Hepatocyte (in vitro differentiated cells): Measurements from ENCODE around the gene ATP5F1B. TPM values are rescaled to one million over a fixed set of nuclear protein-coding genes. Genes with fewer than 3 reads are reported as not detected.

Experiments used
- DNase-seq: peaks from one replicate; pipeline ENCODE4 v3.0.0-alpha.2; 2016; ENCODE audit warnings: low spot score
- H2AFZ ChIP-seq: fragments of 200-600 bp; sonication (generic); 2 replicates; pipeline ENCODE4 v1.6.0; 2016; ENCODE audit warnings: antibody characterized with exemption, mild to moderate bottlenecking
- H3K27ac ChIP-seq: fragments of 200-600 bp; sonication (generic); 2 replicates; pipeline ENCODE4 v1.5.1; 2016; ENCODE audit warnings: mild to moderate bottlenecking
- H3K27me3 ChIP-seq: fragments of 200-600 bp; sonication (generic); 2 replicates; pipeline ENCODE4 v1.6.1; 2016
- H3K36me3 ChIP-seq: fragments of 200-600 bp; sonication (generic); replicated peaks from 2 replicates; pipeline ENCODE4 v1.5.1; 2016; ENCODE audit warnings: low read depth; ENCODE audit not compliant: insufficient read depth
- H3K4me1 ChIP-seq: fragments of 200-600 bp; sonication (generic); 2 replicates; pipeline ENCODE4 v1.5.1; 2016; ENCODE audit warnings: mild to moderate bottlenecking, moderate library complexity; ENCODE audit not compliant: insufficient read depth
- H3K4me2 ChIP-seq: fragments of 200-600 bp; sonication (generic); 2 replicates; pipeline ENCODE4 v1.6.0; 2016
- H3K4me3 ChIP-seq: fragments of 200-600 bp; sonication (generic); 2 replicates; pipeline ENCODE4 v1.5.1; 2016; ENCODE audit warnings: mild to moderate bottlenecking
- H3K79me2 ChIP-seq: fragments of 200-600 bp; sonication (generic); 2 replicates; pipeline ENCODE4 v1.6.0; 2017; ENCODE audit warnings: mild to moderate bottlenecking
- H3K9me2 ChIP-seq: fragments of 200-600 bp; sonication (generic); replicated peaks from 2 replicates; pipeline ENCODE4 v1.6.0; 2017; ENCODE audit warnings: mild to moderate bottlenecking; ENCODE audit not compliant: insufficient read depth
- H3K9me3 ChIP-seq: fragments of 200-600 bp; sonication (generic); 2 replicates; pipeline ENCODE4 v1.5.1; 2016; ENCODE audit warnings: low read depth, mild to moderate bottlenecking
- H4K20me1 ChIP-seq: fragments of 200-600 bp; sonication (generic); 2 replicates; pipeline ENCODE4 v1.6.0; 2016; ENCODE audit warnings: mild to moderate bottlenecking; ENCODE audit not compliant: insufficient read depth, poor library complexity, severe bottlenecking
- EZH2 ChIP-seq: fragments of 200-600 bp; sonication (generic); IDR thresholded peaks from 2 replicates; pipeline ENCODE4 v1.6.1; 2016; ENCODE audit warnings: antibody characterized with exemption, mild to moderate bottlenecking, borderline replicate concordance
- EZH2phosphoT487 ChIP-seq: fragments of 200-600 bp; sonication (generic); IDR thresholded peaks from one replicate; pipeline ENCODE4 v1.6.1; 2018; ENCODE audit warnings: antibody characterized with exemption, mild to moderate bottlenecking, low read depth, moderate library complexity; ENCODE audit not compliant: unreplicated experiment, severe bottlenecking
- WGBS: methylation state at CpG from one replicate; pipeline ENCODE4 v1.1.6; 2016; ENCODE audit warnings: low lambda C conversion rate; ENCODE audit errors: missing lambda C conversion rate; 5-methylcytosine and 5-hydroxymethylcytosine counted together
- polyA plus RNA-seq: library from polyadenylated mRNA; unstranded; fragments of >200 nt; fragmentation: Nextera tagmentation; extraction: Ambion mirVana; gene quantifications from 2 replicates; pipeline ENCODE4 v1.2.1, GENCODE V29; 2016
- total RNA-seq: library from RNA; depleted of rRNA; stranded (reverse); fragments of >200 nt; gene quantifications from 2 replicates; pipeline ENCODE4 v1.2.3, GENCODE V29; 2014
- TF ChIP-seq, protein P1 (sequence below): fragments of 200-600 bp; sonication (generic); IDR thresholded peaks from 2 replicates; pipeline ENCODE4 v1.5.1; 2016; ENCODE audit warnings: antibody characterized with exemption, mild to moderate bottlenecking; ENCODE audit not compliant: poor library complexity

Gene ATP5F1B
- total and polyA plus RNA-seq, 2 experiments from 2014 or later, result 478 to 950 TPM

DNA sequence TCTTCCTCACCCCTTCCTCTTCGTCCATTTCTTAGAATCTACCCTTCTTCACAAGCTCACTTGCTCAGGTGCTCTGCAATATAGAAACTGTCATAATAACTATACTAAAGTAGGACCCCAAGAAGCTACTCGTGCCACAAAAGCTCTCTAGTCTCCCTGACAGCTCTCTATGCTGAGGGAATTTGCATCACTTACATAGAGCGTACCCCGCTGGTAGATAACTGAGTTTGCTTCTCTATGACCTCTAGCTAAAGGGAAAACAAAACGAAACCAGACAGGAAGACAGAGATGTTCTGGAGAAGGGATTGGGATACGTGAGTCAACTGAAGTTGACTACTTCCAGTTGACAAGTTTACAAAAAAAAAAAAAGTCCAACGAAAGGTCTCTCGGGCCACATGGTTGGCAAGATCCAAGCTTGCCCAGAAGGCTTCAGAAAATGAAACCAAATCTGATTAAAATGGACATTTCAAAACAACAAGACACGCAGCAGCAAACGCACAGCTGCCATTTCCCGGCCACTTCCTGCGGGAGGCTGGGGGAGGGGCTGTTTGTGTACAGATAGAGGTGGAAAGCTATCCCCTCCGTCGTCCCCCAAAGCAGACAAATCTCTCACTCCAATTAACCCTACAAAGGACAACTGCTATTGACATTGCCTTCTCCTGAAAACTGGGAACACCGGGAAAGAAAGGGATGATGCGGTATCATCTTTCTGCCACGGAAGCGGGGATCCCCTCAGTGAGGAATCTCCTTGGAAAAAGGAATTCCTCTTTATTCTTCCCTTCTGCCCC, 16.9 kb downstream of the ATP5F1B start:
- Histone ChIP-seq H3K4me1 (peaks cover 24% of the 10 kb centered on the region), H3K27ac (peak overlapping the region; percentile 95), H3K27me3 (no peaks in the 10 kb centered on the region), H4K20me1 (peaks cover 55% of the 10 kb centered on the region), H3K79me2 (peaks cover 95% of the 10 kb centered on the region), H3K9me3 (no peaks in the 10 kb centered on the region), H3K4me3 (peak overlapping the region; percentile 98), H2AFZ (peak overlapping the region; percentile 55), H3K36me3 (no peaks in the 10 kb centered on the region), H3K4me2 (peak overlapping the region; percentile 81), H3K9me2 (no peaks in the 10 kb centered on the region)
- TF ChIP-seq EZH2phosphoT487, result no peak
- no peak for TF ChIP-seq EZH2
- TF ChIP-seq, protein P1, sequence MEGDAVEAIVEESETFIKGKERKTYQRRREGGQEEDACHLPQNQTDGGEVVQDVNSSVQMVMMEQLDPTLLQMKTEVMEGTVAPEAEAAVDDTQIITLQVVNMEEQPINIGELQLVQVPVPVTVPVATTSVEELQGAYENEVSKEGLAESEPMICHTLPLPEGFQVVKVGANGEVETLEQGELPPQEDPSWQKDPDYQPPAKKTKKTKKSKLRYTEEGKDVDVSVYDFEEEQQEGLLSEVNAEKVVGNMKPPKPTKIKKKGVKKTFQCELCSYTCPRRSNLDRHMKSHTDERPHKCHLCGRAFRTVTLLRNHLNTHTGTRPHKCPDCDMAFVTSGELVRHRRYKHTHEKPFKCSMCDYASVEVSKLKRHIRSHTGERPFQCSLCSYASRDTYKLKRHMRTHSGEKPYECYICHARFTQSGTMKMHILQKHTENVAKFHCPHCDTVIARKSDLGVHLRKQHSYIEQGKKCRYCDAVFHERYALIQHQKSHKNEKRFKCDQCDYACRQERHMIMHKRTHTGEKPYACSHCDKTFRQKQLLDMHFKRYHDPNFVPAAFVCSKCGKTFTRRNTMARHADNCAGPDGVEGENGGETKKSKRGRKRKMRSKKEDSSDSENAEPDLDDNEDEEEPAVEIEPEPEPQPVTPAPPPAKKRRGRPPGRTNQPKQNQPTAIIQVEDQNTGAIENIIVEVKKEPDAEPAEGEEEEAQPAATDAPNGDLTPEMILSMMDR, result no peak
- WGBS, result 3% methylated on average over 18 of the region's 18 CpGs
- peak; percentile 69 for DNase-seq

DNA sequence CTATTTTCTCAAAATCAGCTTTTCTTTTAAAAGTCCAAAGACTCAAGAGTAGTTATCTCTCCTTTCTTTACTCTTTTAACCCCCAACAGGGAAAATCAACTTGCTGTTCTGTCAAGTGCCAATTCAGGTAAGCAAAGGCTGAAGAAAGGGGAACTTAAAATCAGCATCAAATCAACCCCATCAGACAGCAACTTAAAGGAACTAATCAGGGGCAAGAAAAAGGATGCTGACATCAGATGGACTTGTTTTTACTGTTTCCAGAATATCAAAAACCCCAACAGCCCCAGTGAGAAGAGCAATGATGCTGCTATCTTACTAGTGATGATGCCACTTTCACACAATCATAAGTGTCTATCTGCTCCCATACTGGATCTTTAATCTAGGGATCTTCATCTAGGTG, 19.1 kb downstream of the ATP5F1B start:
- peaks cover 2% of the 10 kb centered on the region for H3K4me1 ChIP-seq
- H3K36me3 ChIP-seq, result no peaks in the 10 kb centered on the region
- H3K79me2 ChIP-seq, result peaks cover 97% of the 10 kb centered on the region
- no peak for DNase-seq
- H3K27me3 ChIP-seq, result no peaks in the 10 kb centered on the region
- H3K27ac ChIP-seq, result no peak overlapping the region
- H3K4me2 ChIP-seq, result no peak overlapping the region
- H4K20me1 ChIP-seq, result peaks cover 73% of the 10 kb centered on the region
- H2AFZ ChIP-seq, result no peak overlapping the region
- H3K9me3 ChIP-seq, result no peaks in the 10 kb centered on the region
- no peak overlapping the region for H3K4me3 ChIP-seq
- TF ChIP-seq, protein P1, result no peak
- TF ChIP-seq EZH2phosphoT487, result no peak
- no peak for TF ChIP-seq EZH2
- H3K9me2 ChIP-seq, result no peaks in the 10 kb centered on the region

DNA sequence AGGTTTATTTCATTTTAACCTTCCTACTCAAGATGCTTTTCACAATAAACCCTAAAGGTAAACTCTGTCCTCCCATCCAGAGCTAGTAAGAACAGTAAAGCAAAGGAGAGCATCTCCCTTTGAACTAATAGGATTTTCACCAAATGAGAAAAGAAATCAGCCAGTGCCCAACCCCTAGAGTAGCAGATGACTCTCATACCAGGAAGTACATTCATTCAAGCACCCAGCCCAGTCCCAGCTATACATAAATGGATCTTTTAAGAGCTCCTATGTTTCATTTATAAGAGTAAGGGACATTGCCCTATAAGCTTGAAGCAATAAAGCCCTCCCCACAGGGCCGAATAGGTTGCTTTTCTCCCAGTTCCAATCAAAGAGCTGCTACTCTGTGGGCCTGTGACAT, 23.2 kb downstream of the ATP5F1B start:
- Histone ChIP-seq H3K27ac (no peak overlapping the region), H3K79me2 (peaks cover 98% of the 10 kb centered on the region), H3K4me3 (no peak overlapping the region), H3K9me3 (no peaks in the 10 kb centered on the region), H3K36me3 (no peaks in the 10 kb centered on the region), H2AFZ (no peak overlapping the region), H3K4me1 (no peaks in the 10 kb centered on the region), H3K4me2 (no peak overlapping the region), H3K27me3 (no peaks in the 10 kb centered on the region), H4K20me1 (peaks cover 97% of the 10 kb centered on the region), H3K9me2 (no peaks in the 10 kb centered on the region)
- TF ChIP-seq, protein P1, result no peak
- TF ChIP-seq EZH2 (no peak), EZH2phosphoT487 (no peak)
- no peak for DNase-seq
- WGBS, result 92% methylated on average over 1 of the region's 1 CpG
